Measurements from ENCODE around the gene HYLS1. TPM values are rescaled to one million over a fixed set of nuclear protein-coding genes. Genes with fewer than 3 reads are reported as not detected.
"Not testable (repeated sequence)": the region's sequence is repeated elsewhere in the genome, so short reads cannot be mapped to it uniquely, and the experiment has no call there.

Gene HYLS1
- total RNA-seq, 1 donor, result 10.4 TPM

- no peak for DNase-seq (ENCODE audit: low read depth)
- peak within 1 kb of the TSS; percentile 88 for H3K4me3 ChIP-seq (ENCODE audit: low read depth, low read length)
- no peak for TF ChIP-seq CTCF (IDR thresholded peaks at IDR 0.05; ENCODE audit: insufficient read depth, low read depth, low read length)
Observed at GRCh38 chr11:125903711-125904659, 16.5 kb downstream of the HYLS1 start, which contains the start of gene DDX25. Gene DDX25, plus strand, starts transcription at chr11:125904508. Its CDS starts 10 bp downstream, at chr11:125904518.

- no peak overlapping the region for H3K4me3 ChIP-seq (ENCODE audit: low read depth, low read length)
- TF ChIP-seq CTCF (IDR thresholded peaks at IDR 0.05; ENCODE audit: insufficient read depth, low read depth, low read length), result no peak
- DNase-seq (ENCODE audit: low read depth), result no peak
Observed at GRCh38 chr11:125904678-125905077, 17.2 kb downstream of the HYLS1 start.

GRCh38 chr11:125910226-125910849, 22.9 kb downstream of the HYLS1 start:
- H3K4me3 ChIP-seq (ENCODE audit: low read depth, low read length), result no peak overlapping the region
- DNase-seq (ENCODE audit: low read depth), result no peak
- no peak for TF ChIP-seq CTCF (IDR thresholded peaks at IDR 0.05; ENCODE audit: insufficient read depth, low read depth, low read length)

- H3K4me3 ChIP-seq (ENCODE audit: low read depth, low read length); DNase-seq (ENCODE audit: low read depth): not testable (repeated sequence)
Observed at GRCh38 chr11:125914601-125915000, 27.1 kb downstream of the HYLS1 start.

GRCh38 chr11:125916683-125917347, 29.3 kb downstream of the HYLS1 start:
- no peak for TF ChIP-seq CTCF (IDR thresholded peaks at IDR 0.05; ENCODE audit: insufficient read depth, low read depth, low read length)
- no peak for DNase-seq (ENCODE audit: low read depth)
- no peak overlapping the region for H3K4me3 ChIP-seq (ENCODE audit: low read depth, low read length)

- no peak for DNase-seq (ENCODE audit: low read depth)
- no peak for TF ChIP-seq CTCF (IDR thresholded peaks at IDR 0.05; ENCODE audit: insufficient read depth, low read depth, low read length)
- H3K4me3 ChIP-seq (ENCODE audit: low read depth, low read length), result no peak overlapping the region
Observed at GRCh38 chr11:125918140-125918840, 30.8 kb downstream of the HYLS1 start.

Measured in fibroblast of villous mesenchyme (primary cell).